PC-3 (cell line): ENCODE data around the gene CHRM5. TPM values are rescaled to one million over a fixed set of nuclear protein-coding genes. Genes with fewer than 3 reads are reported as not detected.
"Not testable (repeated sequence)": the region's sequence is repeated elsewhere in the genome, so short reads cannot be mapped to it uniquely, and the experiment has no call there.

Experiments used
- ATAC-seq: fragments of 200-7000 bp; cut with Tn5 transposase; 2 replicates; pipeline ENCODE4 v1.9.1; 2020; ENCODE audit warnings: mild to moderate bottlenecking, moderate library complexity
- BruUV-seq: library from RNA; stranded (reverse); fragments of 400-500 nt; replicated peaks from 2 replicates; lab custom pipeline; 2021; lab: Mats Ljungman, UMichigan
- CTCF ChIA-PET: fragments of 300-600 bp; sonication (Branson Sonifier 250); formaldehyde crosslinking; loops from one replicate; lab custom pipeline; 2022; ENCODE audit warnings: antibody characterized with exemption; lab: Charles Lee
- POLR2A ChIA-PET: fragments of 300-600 bp; sonication (Branson Sonifier 250); formaldehyde crosslinking; loops from one replicate; lab custom pipeline; 2022; ENCODE audit warnings: antibody characterized with exemption; ENCODE audit not compliant: unreplicated experiment; lab: Charles Lee
- DNase-seq: peaks from one replicate; pipeline ENCODE4 v3.0.0-alpha.2; 2015
- H2AFZ ChIP-seq: fragments of 300-600 bp; sonication (generic); 2 replicates; pipeline ENCODE4 v1.6.0; 2016; ENCODE audit warnings: antibody characterized with exemption, low read length
- H3F3A ChIP-seq: fragments of 300-600 bp; sonication (generic); one replicate; pipeline ENCODE4 v1.6.0; 2017; ENCODE audit warnings: antibody characterized with exemption, low read length, control low read depth, mild to moderate bottlenecking; ENCODE audit not compliant: unreplicated experiment
- H3K27ac ChIP-seq: fragments of 300-600 bp; sonication (generic); 2 replicates; pipeline ENCODE4 v1.5.1; 2016; ENCODE audit warnings: mild to moderate bottlenecking, low read length
- H3K27me3 ChIP-seq: fragments of 300-600 bp; sonication (generic); 2 replicates; pipeline ENCODE4 v1.6.1; 2016; ENCODE audit warnings: low read length, mixed read lengths
- H3K36me3 ChIP-seq: fragments of 300-600 bp; sonication (generic); 2 replicates; pipeline ENCODE4 v1.6.1; 2016; ENCODE audit warnings: low read depth, mixed run types, low read length, mixed read lengths
- H3K4me1 ChIP-seq: fragments of 300-600 bp; sonication (generic); 2 replicates; pipeline ENCODE4 v1.5.1; 2016; ENCODE audit warnings: low read length; ENCODE audit not compliant: insufficient read depth
- H3K4me2 ChIP-seq: fragments of 300-600 bp; sonication (generic); 2 replicates; pipeline ENCODE4 v1.6.0; 2016; ENCODE audit warnings: low read length
- H3K4me3 ChIP-seq: fragments of 300-600 bp; sonication (generic); 2 replicates; pipeline ENCODE4 v1.5.1; 2016; ENCODE audit warnings: mild to moderate bottlenecking, low read length, mixed read lengths
- H3K79me2 ChIP-seq: fragments of 300-600 bp; sonication (generic); 2 replicates; pipeline ENCODE4 v1.6.1; 2017; ENCODE audit warnings: low read length, mixed read lengths
- H3K9ac ChIP-seq: fragments of 300-600 bp; sonication (generic); 2 replicates; pipeline ENCODE4 v1.6.0; 2016; ENCODE audit warnings: mild to moderate bottlenecking, low read length
- H3K9me2 ChIP-seq: fragments of 300-600 bp; sonication (generic); replicated peaks from 2 replicates; pipeline ENCODE4 v1.6.1; 2016; ENCODE audit warnings: mixed run types, low read length, mixed read lengths
- H3K9me3 ChIP-seq: fragments of 300-600 bp; sonication (generic); 2 replicates; pipeline ENCODE4 v1.6.1; 2016; ENCODE audit warnings: low read length, mixed read lengths
- H4K20me1 ChIP-seq: fragments of 300-600 bp; sonication (generic); 2 replicates; pipeline ENCODE4 v1.6.1; 2016; ENCODE audit warnings: low read length, mixed read lengths
- EZH2 ChIP-seq: fragments of 300-600 bp; sonication (generic); IDR thresholded peaks from one replicate; pipeline ENCODE4 v1.6.1; 2017; ENCODE audit warnings: antibody characterized with exemption, mild to moderate bottlenecking, low read length; ENCODE audit not compliant: unreplicated experiment
- EZH2phosphoT487 ChIP-seq: fragments of 300-600 bp; sonication (generic); IDR thresholded peaks from 2 replicates; pipeline ENCODE4 v1.6.1; 2018; ENCODE audit warnings: mild to moderate bottlenecking, antibody characterized with exemption, low read length, borderline replicate concordance
- intact Hi-C: fragments of 100-400 bp; cut with micrococcal nuclease; formaldehyde crosslinking; loops from 2 replicates; pipeline ENCODE4 v1.9.0; 2023
- total RNA-seq: library from RNA; depleted of rRNA; stranded (reverse); fragments of >200 nt; gene quantifications from 2 replicates; pipeline ENCODE4 v1.2.3, GENCODE V29; 2014
- TF ChIP-seq, protein P1 (sequence below): fragments of 300-600 bp; sonication (generic); conservative IDR thresholded peaks from 2 replicates; pipeline ENCODE4 v1.5.1; 2017; ENCODE audit warnings: antibody characterized with exemption, low read depth, mild to moderate bottlenecking, low read length

Gene CHRM5
- total RNA-seq, 1 experiment from 2014 or later = 0.04 TPM

DNA sequence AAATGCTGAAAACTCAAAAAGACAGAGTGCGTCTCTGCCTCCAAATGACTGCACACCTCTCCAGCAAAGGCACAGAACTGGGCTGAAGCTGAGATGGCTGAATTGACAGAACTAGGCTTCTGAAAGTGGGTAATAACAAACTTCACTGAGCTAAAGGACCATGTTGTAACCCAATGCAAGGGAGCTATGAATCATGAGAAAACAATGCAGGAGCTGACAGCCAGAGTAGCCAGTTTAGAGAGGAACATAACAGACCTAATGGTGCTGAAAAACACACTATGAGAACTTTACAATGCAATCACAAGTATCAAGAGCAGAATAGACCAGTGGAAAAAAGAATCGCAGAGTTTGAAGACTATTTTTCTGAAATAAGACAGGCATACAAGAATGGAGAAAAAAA is 80.8 kb downstream of the CHRM5 start:
- Histone ChIP-seq H3K27ac (no peak overlapping the region), H3K4me1 (peaks cover 18% of the 10 kb centered on the region), H3K4me3 (no peak overlapping the region), H3K36me3 (peaks cover 2% of the 10 kb centered on the region; the same call in 1 of the 2 replicates), H3F3A (no peaks in the 10 kb centered on the region), H3K9me3 (peaks cover 5% of the 10 kb centered on the region; the same call in 1 of the 2 replicates), H3K79me2 (no peaks in the 10 kb centered on the region), H3K4me2 (no peak overlapping the region), H4K20me1 (no peaks in the 10 kb centered on the region), H3K9ac (no peak overlapping the region), H3K27me3 (no peaks in the 10 kb centered on the region), H3K9me2 (no peaks in the 10 kb centered on the region), H2AFZ (no peak overlapping the region)
- intact Hi-C loops = no loop called here
- no TSS peak for BruUV-seq
- ChIA-PET CTCF (no interaction called here), POLR2A (no interaction called here)
- TF ChIP-seq, protein P1, sequence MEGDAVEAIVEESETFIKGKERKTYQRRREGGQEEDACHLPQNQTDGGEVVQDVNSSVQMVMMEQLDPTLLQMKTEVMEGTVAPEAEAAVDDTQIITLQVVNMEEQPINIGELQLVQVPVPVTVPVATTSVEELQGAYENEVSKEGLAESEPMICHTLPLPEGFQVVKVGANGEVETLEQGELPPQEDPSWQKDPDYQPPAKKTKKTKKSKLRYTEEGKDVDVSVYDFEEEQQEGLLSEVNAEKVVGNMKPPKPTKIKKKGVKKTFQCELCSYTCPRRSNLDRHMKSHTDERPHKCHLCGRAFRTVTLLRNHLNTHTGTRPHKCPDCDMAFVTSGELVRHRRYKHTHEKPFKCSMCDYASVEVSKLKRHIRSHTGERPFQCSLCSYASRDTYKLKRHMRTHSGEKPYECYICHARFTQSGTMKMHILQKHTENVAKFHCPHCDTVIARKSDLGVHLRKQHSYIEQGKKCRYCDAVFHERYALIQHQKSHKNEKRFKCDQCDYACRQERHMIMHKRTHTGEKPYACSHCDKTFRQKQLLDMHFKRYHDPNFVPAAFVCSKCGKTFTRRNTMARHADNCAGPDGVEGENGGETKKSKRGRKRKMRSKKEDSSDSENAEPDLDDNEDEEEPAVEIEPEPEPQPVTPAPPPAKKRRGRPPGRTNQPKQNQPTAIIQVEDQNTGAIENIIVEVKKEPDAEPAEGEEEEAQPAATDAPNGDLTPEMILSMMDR = no peak
- TF ChIP-seq EZH2 (no peak), EZH2phosphoT487 (no peak)
- no peak for ATAC-seq
- DNase-seq = peak; percentile 66

GRCh38 chr15:34050385-34050784 is 82.1 kb downstream of the CHRM5 start:
- H2AFZ ChIP-seq, DNase-seq, H3K27me3 ChIP-seq, H3K9me2 ChIP-seq, H3K79me2 ChIP-seq, H3K36me3 ChIP-seq, H3K4me2 ChIP-seq, BruUV-seq, CTCF ChIA-PET, H3K4me3 ChIP-seq, ATAC-seq, H4K20me1 ChIP-seq, H3K9ac ChIP-seq, intact Hi-C loops, H3F3A ChIP-seq, POLR2A ChIA-PET, H3K27ac ChIP-seq, H3K9me3 ChIP-seq: not testable (repeated sequence)
- peaks cover 18% of the 10 kb centered on the region for H3K4me1 ChIP-seq

- Histone ChIP-seq H3K4me1 (peaks cover 2% of the 10 kb centered on the region; the same call in 1 of the 2 replicates), H3K36me3 (peaks cover 2% of the 10 kb centered on the region; the same call in 1 of the 2 replicates), H3K79me2 (no peaks in the 10 kb centered on the region), H4K20me1 (no peaks in the 10 kb centered on the region), H3K27ac (no peak overlapping the region), H3K9ac (no peak overlapping the region), H3F3A (no peaks in the 10 kb centered on the region), H3K4me3 (no peak overlapping the region), H3K9me2 (no peaks in the 10 kb centered on the region), H3K4me2 (no peak overlapping the region), H3K9me3 (peaks cover 5% of the 10 kb centered on the region; the same call in 1 of the 2 replicates), H2AFZ (no peak overlapping the region), H3K27me3 (no peaks in the 10 kb centered on the region)
- CTCF ChIA-PET = no interaction called here
- no peak for ATAC-seq
- no TSS peak for BruUV-seq
- TF ChIP-seq, protein P1 = no peak
- TF ChIP-seq EZH2 (no peak), EZH2phosphoT487 (no peak)
- no peak for DNase-seq
- intact Hi-C loops = no loop called here
- POLR2A ChIA-PET = no interaction called here
Observed at GRCh38 chr15:34054081-34054707, 85.9 kb downstream of the CHRM5 start.
